ENCODE measurements around the gene CCL27.
"Not testable (repeated sequence)": the region's sequence is repeated elsewhere in the genome, so short reads cannot be mapped to it uniquely, and the experiment has no call there.

Gene CCL27

DNA sequence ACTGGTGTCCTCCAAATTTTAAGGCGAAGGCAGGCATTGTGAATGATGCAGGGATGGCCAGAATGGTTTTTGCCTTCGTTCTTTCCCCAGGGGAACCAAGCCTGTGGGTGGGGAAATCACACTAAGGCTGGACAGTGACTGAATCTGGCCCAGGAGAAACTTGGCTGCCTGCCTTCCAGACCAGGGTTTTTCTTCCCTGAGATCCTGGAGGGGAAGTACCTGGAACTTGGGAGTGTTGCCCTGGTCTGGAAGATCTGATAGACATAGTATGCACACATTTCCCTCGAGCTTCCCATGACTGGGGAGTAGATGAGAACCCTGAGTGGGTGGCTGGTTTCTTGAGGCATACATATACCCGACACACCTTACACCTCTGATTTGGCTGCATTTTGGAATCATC, 11.1 kb downstream of the CCL27 start:
- no peak for DNase-seq (ENCODE audit: low read depth in 2 of 2)

DNA sequence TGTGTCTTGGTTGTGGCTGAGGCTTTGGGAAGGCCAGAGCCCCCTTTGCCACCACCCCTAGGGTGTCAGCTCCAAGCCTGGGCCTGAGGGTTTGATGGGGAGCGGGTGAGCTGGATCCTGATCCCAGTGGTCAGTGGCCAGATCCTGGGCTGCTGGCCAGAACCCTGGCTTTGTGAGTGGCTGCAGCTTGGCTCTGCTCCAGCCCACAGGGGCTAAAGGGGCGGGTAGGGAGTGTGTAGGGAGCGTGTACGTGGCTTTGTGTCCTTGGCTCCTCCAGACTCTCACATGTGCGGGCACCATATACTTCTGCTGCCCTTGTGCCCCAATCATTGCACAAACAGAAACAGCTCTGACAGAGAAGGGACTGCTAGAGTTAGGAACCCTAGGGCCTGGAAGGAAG, 11.6 kb downstream of the CCL27 start:
- DNase-seq (ENCODE audit: low read depth in 2 of 2) = no peak

DNA sequence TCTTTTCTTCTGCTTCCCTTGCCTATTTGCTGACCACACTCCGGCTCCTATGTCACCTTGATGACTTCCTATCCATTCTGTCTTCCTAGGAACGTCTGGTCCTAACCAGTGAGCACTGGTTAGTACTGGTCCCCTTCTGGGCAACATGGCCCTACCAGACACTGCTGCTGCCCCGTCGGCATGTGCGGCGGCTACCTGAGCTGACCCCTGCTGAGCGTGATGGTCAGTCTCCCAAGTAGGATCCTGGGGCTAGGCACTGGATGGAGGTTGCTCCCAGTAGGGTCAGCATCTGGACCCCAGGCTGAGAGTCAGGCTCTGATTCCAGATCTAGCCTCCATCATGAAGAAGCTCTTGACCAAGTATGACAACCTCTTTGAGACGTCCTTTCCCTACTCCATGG, 13.8 kb downstream of the CCL27 start:
- no peak for DNase-seq (ENCODE audit: low read depth in 2 of 2)

DNA sequence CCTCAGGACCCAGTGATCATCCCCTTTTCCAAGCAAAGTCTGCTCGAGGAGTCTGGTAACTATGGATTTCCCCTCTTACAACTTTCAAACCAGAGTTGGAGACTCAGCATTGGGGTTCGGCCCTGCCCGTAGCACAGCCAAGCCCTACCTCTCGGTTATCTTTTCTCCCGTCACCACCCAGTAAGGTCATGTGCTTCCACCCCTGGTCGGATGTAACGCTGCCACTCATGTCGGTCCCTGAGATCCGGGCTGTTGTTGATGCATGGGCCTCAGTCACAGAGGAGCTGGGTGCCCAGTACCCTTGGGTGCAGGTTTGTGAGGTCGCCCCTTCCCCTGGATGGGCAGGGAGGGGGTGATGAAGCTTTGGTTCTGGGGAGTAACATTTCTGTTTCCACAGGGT, 14.8 kb downstream of the CCL27 start:
- no peak for DNase-seq (ENCODE audit: low read depth in 2 of 2)

DNA sequence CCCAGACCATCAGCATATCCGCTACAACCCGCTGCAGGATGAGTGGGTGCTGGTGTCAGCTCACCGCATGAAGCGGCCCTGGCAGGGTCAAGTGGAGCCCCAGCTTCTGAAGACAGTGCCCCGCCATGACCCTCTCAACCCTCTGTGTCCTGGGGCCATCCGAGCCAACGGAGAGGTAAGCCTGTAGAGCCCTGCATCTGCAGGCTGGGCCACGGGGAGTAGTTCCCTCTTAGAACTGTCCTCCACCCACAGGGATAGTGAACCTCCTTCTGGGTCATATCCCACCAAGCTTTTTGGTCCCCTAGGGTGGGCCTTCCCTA, 15.4 kb downstream of the CCL27 start:
- no peak for DNase-seq (ENCODE audit: low read depth in 2 of 2)

DNA sequence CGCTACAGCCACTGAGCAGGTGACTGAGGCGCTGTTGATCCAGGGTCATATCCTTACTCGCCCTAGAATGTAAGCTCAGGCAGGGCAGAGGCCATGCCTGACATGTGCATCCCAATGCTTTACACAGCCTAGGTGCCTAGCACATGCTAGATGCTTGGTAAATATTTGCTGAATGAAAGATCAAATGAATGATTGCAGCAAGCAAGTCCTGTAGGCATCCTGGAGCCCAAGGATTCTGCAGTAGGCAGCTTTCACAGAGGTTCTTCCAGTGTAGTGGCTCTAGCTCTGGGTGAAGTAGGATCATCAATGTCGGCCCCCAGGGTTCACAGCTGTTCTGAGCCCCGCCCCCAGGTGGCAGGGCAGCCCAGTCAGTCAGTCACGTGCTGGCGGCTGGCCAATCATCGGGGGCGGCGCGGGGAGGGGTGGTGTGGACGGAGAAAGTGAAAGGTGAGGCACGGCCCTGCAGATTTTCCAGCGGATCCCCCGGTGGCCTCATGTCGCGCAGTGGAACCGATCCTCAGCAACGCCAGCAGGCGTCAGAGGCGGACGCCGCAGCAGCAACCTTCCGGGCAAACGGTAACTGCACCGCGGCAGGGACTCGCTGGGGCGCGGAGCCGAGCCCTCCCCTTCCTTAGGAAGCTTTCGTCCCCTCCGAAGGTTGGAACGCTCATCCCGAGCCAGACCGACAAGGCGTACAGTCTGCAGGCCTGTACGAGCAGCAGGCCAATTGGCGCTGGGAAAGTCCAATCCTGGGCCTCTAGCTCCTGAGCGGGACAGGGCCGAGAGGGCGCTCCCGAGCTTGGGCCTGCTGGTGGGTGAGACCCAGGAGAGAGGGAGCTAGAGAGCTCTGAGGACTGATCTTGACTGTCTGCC, 16.0 kb downstream of the CCL27 start, which contains the start of gene GALT:
TSS of gene GALT (plus strand) at position 465 of the 873 bp plus-strand sequence. CDS start at position 495, 30 bp downstream.
- peak; percentile 97 for DNase-seq (ENCODE audit: low read depth in 2 of 2)

DNA sequence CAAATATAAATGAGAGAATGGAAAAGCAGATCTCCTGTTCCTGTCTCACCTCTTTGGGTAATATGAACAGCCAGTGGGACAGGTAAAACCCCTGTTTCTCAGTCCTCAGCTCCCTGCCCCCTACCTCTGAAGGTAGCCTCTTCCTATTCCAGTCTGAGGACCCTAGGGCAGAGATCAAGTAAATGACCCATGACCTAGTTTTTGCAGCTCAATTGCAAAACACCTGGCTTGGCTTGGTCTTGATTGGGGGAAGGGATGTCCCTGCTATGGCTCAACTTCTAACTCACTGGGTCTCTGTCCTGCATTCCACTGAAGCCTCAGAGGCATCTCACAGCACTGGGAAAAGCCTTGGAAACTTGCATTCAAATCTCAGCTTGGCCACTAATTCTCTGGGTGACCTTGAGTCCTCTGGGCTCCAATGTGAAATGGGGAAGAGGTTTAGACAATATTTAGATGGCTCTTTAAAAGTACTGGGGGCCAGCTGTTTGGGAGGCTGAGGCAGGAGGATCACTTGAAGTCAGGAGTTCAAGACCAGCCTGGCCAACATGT, 17.6 kb downstream of the CCL27 start:
- no peak for DNase-seq (ENCODE audit: low read depth in 2 of 2)

DNA sequence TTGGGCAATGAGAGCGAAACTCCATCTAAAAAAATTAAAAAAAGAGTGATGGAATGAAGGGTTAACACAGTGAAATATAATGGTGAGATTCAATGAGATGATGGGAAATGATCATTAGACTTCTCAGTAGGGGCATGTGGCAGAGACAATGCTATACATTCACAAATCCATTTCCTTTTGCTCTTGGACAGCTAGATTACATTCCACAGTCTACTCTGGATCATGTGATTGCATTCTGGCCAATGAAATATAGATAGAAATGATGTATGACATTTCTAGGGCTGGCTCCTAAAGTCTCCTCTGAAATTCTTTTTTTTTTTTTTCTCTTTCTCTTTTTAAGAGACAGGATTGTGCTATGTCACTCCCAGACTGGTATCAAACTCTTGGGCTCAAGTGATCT, 19.8 kb downstream of the CCL27 start:
- no peak for DNase-seq (ENCODE audit: low read depth in 2 of 2)

DNA sequence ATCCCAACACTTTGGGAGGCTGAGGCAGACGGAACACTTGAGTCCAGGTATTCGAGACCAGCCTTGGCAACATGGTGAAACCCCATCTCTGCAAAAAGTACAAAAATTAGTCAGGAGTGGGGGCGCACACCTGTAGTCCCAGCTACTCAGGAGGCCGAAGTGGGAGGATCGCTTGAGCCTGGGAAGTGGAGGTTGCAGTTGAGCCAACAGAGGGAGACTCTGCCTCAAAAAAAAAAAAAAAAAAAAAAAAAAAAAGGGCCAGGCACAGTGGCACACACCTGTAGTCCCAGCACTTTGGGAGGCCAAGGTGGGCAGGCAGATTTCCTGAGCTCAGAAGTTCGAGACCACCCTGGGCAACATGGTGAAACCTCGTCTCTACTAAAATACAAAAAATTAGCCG, 23.1 kb downstream of the CCL27 start:
- not testable (repeated sequence) for DNase-seq (ENCODE audit: low read depth in 2 of 2)

DNA sequence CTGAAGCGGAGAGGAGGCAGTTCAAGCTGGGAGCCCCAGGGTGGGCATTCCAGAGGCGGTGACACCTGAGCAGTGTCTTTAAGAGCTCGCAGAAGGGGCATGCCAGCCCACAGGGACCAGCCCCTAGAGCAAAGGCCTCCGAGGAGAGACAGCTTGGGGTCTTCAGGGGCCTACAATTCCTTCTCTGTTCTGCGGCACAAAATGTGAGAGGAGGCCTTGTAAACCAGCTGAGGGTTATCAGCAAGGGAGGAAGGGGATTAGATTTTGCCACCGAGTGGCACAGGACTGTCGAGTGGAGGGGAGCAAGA, 24.4 kb downstream of the CCL27 start:
- DNase-seq (ENCODE audit: low read depth in 2 of 2) = no peak

DNA sequence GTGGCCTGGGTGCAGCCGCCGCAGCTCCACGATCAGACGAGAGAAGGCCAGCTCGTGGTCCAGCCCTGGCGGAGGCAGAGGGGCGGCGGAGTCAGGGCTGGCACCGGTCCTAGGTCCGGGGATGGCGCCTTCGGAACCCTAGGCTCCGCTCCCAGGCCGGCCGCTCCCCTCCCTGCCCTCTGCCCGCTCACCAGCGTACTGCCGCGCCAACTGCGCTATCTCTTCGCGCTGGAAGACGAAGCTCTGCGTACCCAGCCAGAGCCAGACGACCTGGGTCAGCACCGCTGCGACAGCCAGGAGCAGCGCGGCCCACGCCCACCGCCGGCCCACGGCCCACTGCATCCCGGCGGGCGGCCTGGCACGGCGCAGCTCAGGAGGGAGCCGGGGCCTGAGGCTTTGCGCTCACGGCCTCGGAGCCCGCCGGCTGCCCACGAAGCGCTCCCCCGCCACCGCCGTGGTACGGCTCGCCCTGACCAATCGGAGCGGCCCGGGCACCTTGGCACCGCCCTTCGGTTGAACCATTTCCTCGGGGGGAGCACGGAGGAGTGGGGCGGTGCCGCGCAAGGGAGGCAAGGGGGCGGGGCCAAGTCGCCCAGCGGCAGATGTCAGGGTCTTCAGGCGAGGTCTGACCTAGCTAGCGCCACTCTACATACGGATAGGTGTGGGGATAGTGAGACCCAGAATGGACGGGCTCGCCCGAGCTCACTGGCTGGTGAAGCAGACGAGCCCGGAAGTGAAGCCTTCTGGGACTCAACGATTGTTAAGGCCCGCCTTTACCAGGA, 24.9 kb downstream of the CCL27 start, which contains the start of gene SIGMAR1:
TSS of gene SIGMAR1 (minus strand) at position 432 of the 782 bp plus-strand sequence. CDS start at position 342, 90 bp downstream.
- DNase-seq (ENCODE audit: low read depth in 2 of 2) = peak; percentile 90 to 92

DNA sequence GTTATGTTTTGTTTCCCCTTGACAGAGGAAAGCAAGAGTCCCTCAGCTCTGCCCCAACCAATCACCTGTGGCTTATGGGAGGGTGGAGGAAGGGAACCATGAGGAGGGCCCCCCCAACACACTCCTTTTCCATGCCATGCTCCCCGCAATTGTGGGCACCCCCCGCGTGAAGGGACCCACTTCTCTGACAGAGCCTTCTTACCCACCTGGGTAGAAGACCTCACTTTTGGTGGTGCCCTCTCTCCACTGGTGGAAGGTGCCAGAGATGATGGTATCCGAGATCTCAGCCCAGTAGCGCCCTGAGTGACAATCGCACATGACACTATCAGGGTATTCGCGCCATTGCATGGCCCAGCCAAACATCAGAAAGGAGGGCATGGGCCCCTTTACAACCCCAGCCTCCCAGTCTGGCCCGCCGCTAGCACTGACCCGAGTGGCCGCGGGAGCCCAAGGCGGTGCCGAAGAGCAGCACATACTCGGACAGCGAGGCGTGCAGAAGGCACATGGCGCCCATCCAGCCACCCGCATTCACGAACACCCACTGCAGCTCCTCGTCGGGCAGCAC, 25.6 kb downstream of the CCL27 start:
- DNase-seq (ENCODE audit: low read depth in 2 of 2) = no peak

DNA sequence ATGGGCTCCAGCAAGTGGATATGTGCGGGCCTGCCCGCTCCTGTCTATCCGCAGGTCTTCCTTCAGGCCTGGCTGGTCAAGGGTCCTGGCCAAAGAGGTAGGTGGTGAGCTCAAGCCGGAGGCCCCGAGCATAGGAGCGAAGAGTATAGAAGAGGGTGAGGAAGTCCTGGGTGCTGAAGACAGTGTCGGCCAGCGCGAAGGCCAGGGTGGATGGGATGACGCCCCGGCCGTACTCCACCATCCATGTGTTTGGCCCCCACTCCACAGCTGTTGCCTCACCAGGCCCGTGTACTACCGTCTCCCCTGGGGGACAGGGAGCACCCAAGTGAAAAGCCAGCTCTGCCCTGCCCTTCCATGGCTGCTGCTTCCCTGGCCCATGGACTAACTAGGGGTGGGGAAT, 26.9 kb downstream of the CCL27 start:
- DNase-seq (ENCODE audit: low read depth in 2 of 2) = no peak

DNA sequence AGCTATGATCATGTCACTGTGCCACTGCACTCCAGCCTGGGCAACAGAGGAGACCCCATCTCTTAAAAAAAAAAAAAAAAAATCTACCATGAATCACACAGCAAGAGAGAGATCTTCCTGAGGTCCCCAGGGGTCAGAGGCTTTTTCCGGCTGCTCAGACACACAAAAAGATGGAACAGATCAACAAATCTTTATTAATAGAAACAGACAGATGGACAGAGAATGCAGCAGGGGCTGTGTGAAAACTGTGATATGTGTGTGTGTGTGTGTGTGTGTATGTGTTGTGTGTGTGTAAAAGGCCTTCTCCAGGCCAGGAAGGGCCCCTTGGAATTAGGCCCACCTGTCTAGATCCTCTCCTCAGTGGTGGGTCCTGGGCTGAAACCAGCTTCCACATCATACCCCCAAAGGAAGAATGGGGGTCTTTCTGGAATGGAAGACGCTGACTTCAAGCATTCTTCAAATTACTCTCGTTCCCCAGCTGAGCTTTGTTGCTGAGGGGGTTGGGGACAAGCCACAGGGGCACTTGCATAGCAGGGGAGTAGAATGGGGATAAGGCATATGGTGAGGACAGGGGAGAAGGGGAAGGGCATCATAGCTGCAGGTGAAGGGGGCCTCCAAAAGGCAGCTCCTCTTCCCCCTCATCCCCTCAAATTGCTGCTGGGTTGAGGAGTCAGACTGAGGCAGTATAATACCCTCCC, 27.8 kb downstream of the CCL27 start:
- DNase-seq (ENCODE audit: low read depth in 2 of 2) = no peak

DNA sequence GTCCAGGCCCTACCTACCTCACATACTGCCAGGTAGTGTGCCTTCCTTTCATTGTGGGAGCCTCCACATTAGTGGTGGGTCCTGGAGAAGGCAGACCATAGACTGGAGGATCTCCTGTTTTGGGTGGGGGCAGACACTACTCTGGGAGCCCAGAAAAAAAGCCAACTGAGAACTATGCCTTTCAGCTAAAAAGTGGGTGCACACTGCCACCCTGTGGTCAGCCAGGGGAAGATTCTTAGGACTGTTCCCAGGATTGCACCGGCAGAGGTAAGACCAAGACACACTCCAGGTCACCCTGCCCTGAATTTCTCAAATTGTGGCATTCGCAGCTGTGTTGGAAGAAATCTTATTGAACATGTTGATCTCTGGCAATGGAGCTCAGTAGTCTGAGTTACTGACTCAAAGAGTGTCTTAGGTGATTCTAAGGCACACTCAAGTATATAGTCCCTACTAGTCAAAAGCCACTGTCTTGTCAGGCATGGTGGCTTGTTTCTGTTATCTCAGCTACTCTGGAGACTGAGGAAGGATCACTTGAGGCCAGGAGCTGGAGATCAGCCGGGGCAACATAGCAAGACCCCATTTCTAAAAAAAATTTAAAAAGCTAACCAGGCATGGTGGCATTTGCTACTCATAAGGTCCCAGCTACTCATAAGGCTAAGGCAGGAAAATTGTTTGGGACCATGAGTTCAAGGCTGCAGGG, 28.5 kb downstream of the CCL27 start:
- peak; percentile 47 to 54 for DNase-seq (ENCODE audit: low read depth in 2 of 2)

DNA sequence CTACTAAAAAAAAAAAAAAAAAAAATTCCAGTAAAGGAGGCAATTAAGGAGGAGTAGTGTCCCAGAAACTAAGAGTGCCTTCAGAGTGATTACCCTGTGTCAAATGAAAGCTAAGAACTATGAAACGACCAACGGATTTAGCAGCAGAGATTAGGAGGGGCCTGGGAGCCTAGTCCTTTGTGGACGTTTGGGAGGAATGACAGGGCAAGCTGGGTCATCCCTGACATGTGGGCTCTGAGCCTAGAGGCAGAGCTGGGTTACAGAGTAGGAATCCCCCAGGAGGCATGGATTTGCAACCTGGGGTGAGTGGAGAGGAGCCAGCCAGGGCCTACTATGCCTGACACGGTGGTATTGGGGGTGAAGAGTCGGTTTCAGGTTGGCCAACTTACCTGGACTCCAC, 29.3 kb downstream of the CCL27 start:
- no peak for DNase-seq (ENCODE audit: low read depth in 2 of 2)

DNA sequence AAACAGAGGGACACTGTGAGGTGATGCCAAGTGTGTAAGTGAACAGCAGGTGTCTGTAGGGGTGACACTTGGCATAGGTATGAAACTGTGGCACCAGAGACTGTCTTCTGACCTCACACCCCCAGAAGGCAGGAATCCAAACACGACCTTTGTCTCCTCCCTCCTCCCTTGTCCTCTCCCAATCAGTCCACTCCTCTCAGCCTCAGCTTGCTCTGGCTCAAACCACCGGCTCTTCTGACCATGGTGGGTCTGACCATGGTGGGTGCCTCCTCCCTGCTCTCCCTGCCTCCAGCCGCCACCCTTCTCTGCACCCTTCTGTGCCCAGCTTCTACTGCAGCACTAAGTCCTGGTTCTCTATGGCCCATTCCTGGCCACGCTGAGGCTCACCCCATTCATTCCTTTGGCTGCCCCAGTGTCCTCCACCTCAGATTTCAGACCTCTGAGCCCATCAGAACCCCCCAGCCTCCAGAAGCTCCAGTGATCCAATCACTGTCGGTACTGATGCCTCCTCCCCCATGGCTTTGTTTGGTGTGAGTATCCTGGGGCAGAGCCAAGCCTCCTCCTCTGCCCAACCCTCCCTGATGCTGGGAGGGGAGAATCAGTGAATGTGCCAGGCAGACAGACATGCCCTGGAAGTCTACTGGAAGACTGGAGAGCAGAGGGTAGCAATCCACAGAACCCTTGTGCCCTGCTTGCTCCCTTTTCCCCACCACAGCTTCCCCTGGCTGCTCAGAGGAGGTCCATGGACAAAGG, 31.9 kb downstream of the CCL27 start:
- no peak for DNase-seq (ENCODE audit: low read depth in 2 of 2)

DNA sequence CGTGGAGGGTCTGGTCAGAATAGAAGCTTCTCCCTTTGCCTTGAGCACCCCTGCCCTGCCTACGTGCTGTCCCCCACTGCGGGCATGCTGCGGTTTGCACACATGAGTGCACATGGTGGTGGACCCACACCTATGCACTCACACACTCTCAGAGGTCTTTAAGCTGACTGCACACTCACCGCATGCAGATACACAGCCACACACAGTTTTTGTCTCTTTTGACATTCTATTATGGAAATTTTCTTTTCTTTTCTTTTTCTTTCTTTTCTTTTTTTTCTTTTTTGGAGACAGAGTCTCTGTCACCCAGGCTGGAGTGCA, 33.0 kb downstream of the CCL27 start:
- DNase-seq (ENCODE audit: low read depth in 2 of 2) = no peak

DNA sequence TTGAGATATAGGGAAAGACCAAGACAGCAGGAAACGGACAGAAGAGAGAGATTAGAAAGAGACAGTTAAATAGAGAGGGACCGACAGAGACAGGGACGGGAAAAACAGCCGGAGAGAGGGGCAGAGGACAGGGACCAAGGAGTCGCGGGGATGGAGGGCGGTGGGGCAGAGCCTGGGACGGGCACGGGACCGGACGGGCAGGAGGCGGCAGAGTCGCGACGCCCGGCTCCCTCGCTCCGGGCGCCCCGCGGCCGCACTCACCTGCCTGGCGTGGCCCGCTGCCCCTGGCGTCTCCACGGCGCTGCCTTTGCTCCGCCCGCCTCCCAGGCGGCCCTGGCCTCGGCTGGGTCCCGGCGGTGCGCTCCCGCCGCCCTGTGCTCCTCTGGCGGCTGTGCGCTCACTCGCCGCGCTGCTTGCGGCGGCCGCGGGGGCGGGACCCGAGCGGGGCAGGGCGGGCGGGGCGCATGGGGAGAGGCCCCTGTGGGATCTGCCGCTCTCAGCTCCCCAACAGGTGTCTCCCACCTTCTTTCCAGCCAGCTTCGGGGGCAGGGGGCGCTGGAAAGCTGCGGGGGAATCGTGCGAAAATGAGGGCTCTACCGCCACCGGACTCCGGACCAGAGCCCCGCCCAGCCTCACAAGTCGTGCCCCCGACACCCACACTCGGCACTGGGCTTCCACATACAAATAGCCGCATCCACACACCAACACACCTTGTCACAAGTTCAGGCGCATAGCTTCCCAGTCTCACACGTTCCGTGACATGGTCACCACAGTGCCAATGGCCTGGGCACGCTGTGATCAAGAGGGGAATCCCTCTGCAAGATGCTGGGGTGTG, 33.6 kb downstream of the CCL27 start, which contains the start of gene ARID3C:
TSS of gene ARID3C (minus strand) at position 411 of the 835 bp plus-strand sequence. CDS start 1,052 bp downstream, outside the sequence.
- peak in 1 of 2 donors; percentile 33 for DNase-seq (ENCODE audit: low read depth in 2 of 2)

Measured in stimulated activated CD8-positive, alpha-beta memory T cell treated with anti-CD3 and anti-CD28 coated beads, Interleukin-2, amount 100 ng/mL, for 48 hours (primary cell).